Fibroblast of skin of left quadriceps (primary cell): ENCODE data around the gene ODR4.
A peak's percentile ranks its signal among the peaks of the same experiment; 100 is the strongest.
"Not testable (repeated sequence)": the region's sequence is repeated elsewhere in the genome, so short reads cannot be mapped to it uniquely, and the experiment has no call there.

ENCODE experiments used
- DNase-seq, 2 experiments: peaks; one replicate each; pipeline ENCODE4 v3.0.0-alpha.2; 2013; ENCODE audit warnings: low read depth in 2 of 2

ODR4 gene

GRCh38 chr1:186421446-186421845 lies 45.8 kb downstream of the ODR4 start:
- no peak for DNase-seq

- DNase-seq = no peak
These were observed 48.9 kb downstream of the ODR4 start for GRCh38 chr1:186424539-186424938.

- no peak for DNase-seq
These were observed 50.5 kb downstream of the ODR4 start for GRCh38 chr1:186426118-186426517.

- no peak for DNase-seq
These were observed 53.4 kb downstream of the ODR4 start for GRCh38 chr1:186429017-186429416.

- DNase-seq = peak in 1 of 2 experiments; percentile 4
These were observed 59.7 kb downstream of the ODR4 start for GRCh38 chr1:186435336-186435735.

- DNase-seq = no peak
These were observed 62.9 kb downstream of the ODR4 start for GRCh38 chr1:186438567-186438966.

GRCh38 chr1:186440584-186440983 lies 64.9 kb downstream of the ODR4 start:
- DNase-seq = no peak

GRCh38 chr1:186442651-186443375 lies 67.2 kb downstream of the ODR4 start:
- peak; percentile 45 to 47 for DNase-seq

GRCh38 chr1:186443638-186444037 lies 68.0 kb downstream of the ODR4 start:
- no peak for DNase-seq

- DNase-seq = no peak
These were observed 70.5 kb downstream of the ODR4 start for GRCh38 chr1:186446152-186446551.

GRCh38 chr1:186454981-186455380 lies 79.3 kb downstream of the ODR4 start:
- DNase-seq = no peak

- DNase-seq = no peak
These were observed 81.2 kb downstream of the ODR4 start for GRCh38 chr1:186456729-186457255.

- DNase-seq = not testable (repeated sequence)
These were observed 83.5 kb downstream of the ODR4 start for GRCh38 chr1:186459161-186459560.

GRCh38 chr1:186461014-186461413 lies 85.4 kb downstream of the ODR4 start, which contains the start of gene PDC:
Gene PDC (minus strand): TSS chr1:186461114. CDS start chr1:186449459, 11,655 bp downstream.
- no peak for DNase-seq

GRCh38 chr1:186463511-186463910 lies 87.9 kb downstream of the ODR4 start:
- DNase-seq = no peak

GRCh38 chr1:186463926-186464325 lies 88.3 kb downstream of the ODR4 start:
- no peak for DNase-seq

GRCh38 chr1:186465491-186465890 lies 89.9 kb downstream of the ODR4 start:
- not testable (repeated sequence) for DNase-seq

GRCh38 chr1:186465946-186466345 lies 90.3 kb downstream of the ODR4 start:
- DNase-seq = no peak
